ENCODE results near the gene TRAF6.

Gene TRAF6

GRCh38 chr11:36460220-36460619 is 49.9 kb downstream of the TRAF6 start:
- no peak overlapping the region for H3K9ac ChIP-seq (ENCODE audit: low read depth, low read length, poor library complexity)
- no peak overlapping the region for H3K14ac ChIP-seq (ENCODE audit: low read length)
- no peak overlapping the region for H3K4me3 ChIP-seq (ENCODE audit: low read length in 2 of 2)
- peaks cover 7 to 85% of the 10 kb centered on the region in 2 donors for H3K36me3 ChIP-seq (replicated peaks in 1 of 2; ENCODE audit: control insufficient read depth in 2 of 2, insufficient read depth in 2 of 2, low read length in 2 of 2)
- no peaks in the 10 kb centered on the region for H3K27me3 ChIP-seq (ENCODE audit: control insufficient read depth in 3 of 3, insufficient read depth in 3 of 3, low read depth in 1 of 3, low read length in 3 of 3)
- H2BK5ac ChIP-seq (ENCODE audit: low read length) = no peak overlapping the region
- H3K18ac ChIP-seq (ENCODE audit: low read length) = no peak overlapping the region
- H2BK120ac ChIP-seq (ENCODE audit: low read depth, low read length) = no peak overlapping the region
- peak overlapping the region; percentile 11 for H4K91ac ChIP-seq (ENCODE audit: low read depth, low read length, poor library complexity)
- DNase-seq (ENCODE audit: low spot score) = no peak
- H4K8ac ChIP-seq (ENCODE audit: low read depth, low read length) = no peak overlapping the region
- WGBS, 2 donors (ENCODE audit: extremely low coverage in 2 of 2, insufficient read length in 2 of 2, insufficient replicate concordance in 1 of 2) = no CpG with 5 or more reads among the region's 10 CpGs
- H3K27ac ChIP-seq (replicated peaks; ENCODE audit: low read length) = no peak overlapping the region
- H3K23ac ChIP-seq (ENCODE audit: low read depth, low read length, poor library complexity) = no peak overlapping the region
- no peak overlapping the region for H2AK5ac ChIP-seq (ENCODE audit: low read depth, low read length)
- H3K4me2 ChIP-seq (ENCODE audit: insufficient read depth, low read length, poor library complexity, severe bottlenecking) = no peak overlapping the region
- H3K4me1 ChIP-seq (ENCODE audit: control insufficient read depth in 2 of 2, insufficient read depth in 1 of 2, low read depth in 1 of 2, low read length in 2 of 2) = peaks cover 13 to 21% of the 10 kb centered on the region in 2 donors
- no peaks in the 10 kb centered on the region for H3K79me1 ChIP-seq (ENCODE audit: low read depth, low read length)
- peak overlapping the region; percentile 12 for H2BK15ac ChIP-seq (ENCODE audit: low read length)
- H2AFZ ChIP-seq (ENCODE audit: low read length) = no peak overlapping the region
- no peaks in the 10 kb centered on the region for H3K9me3 ChIP-seq (replicated peaks in 1 of 2; ENCODE audit: control insufficient read depth in 2 of 2, insufficient read depth in 1 of 2, low read depth in 1 of 2, low read length in 2 of 2)
- H2BK12ac ChIP-seq (ENCODE audit: low read length) = no peak overlapping the region
- H3K4ac ChIP-seq (ENCODE audit: low read length) = no peak overlapping the region

GRCh38 chr11:36459046-36459445 is 51.0 kb downstream of the TRAF6 start:
- no peak overlapping the region for H3K23ac ChIP-seq (ENCODE audit: low read depth, low read length, poor library complexity)
- H4K8ac ChIP-seq (ENCODE audit: low read depth, low read length) = no peak overlapping the region
- no peak overlapping the region for H3K27ac ChIP-seq (replicated peaks; ENCODE audit: low read length)
- H3K14ac ChIP-seq (ENCODE audit: low read length) = no peak overlapping the region
- H3K79me1 ChIP-seq (ENCODE audit: low read depth, low read length) = no peaks in the 10 kb centered on the region
- H2BK12ac ChIP-seq (ENCODE audit: low read length) = no peak overlapping the region
- H2BK120ac ChIP-seq (ENCODE audit: low read depth, low read length) = no peak overlapping the region
- H3K9ac ChIP-seq (ENCODE audit: low read depth, low read length, poor library complexity) = no peak overlapping the region
- no peak overlapping the region for H3K4me3 ChIP-seq (ENCODE audit: low read length in 2 of 2)
- no peaks in the 10 kb centered on the region for H3K27me3 ChIP-seq (ENCODE audit: control insufficient read depth in 3 of 3, insufficient read depth in 3 of 3, low read depth in 1 of 3, low read length in 3 of 3)
- H2BK15ac ChIP-seq (ENCODE audit: low read length) = no peak overlapping the region
- no CpG with 5 or more reads among the region's 7 CpGs for WGBS, 2 donors (ENCODE audit: extremely low coverage in 2 of 2, insufficient read length in 2 of 2, insufficient replicate concordance in 1 of 2)
- H2BK5ac ChIP-seq (ENCODE audit: low read length) = no peak overlapping the region
- H3K4me1 ChIP-seq (ENCODE audit: control insufficient read depth in 2 of 2, insufficient read depth in 1 of 2, low read depth in 1 of 2, low read length in 2 of 2) = peaks cover 22 to 28% of the 10 kb centered on the region in 2 donors
- H2AFZ ChIP-seq (ENCODE audit: low read length) = no peak overlapping the region
- H3K4ac ChIP-seq (ENCODE audit: low read length) = no peak overlapping the region
- H3K4me2 ChIP-seq (ENCODE audit: insufficient read depth, low read length, poor library complexity, severe bottlenecking) = no peak overlapping the region
- H3K18ac ChIP-seq (ENCODE audit: low read length) = peak overlapping the region; percentile 3
- H3K36me3 ChIP-seq (replicated peaks in 1 of 2; ENCODE audit: control insufficient read depth in 2 of 2, insufficient read depth in 2 of 2, low read length in 2 of 2) = peaks cover 7 to 74% of the 10 kb centered on the region in 2 donors
- DNase-seq (ENCODE audit: low spot score) = no peak
- H3K9me3 ChIP-seq (replicated peaks in 1 of 2; ENCODE audit: control insufficient read depth in 2 of 2, insufficient read depth in 1 of 2, low read depth in 1 of 2, low read length in 2 of 2) = no peaks in the 10 kb centered on the region
- no peak overlapping the region for H4K91ac ChIP-seq (ENCODE audit: low read depth, low read length, poor library complexity)
- no peak overlapping the region for H2AK5ac ChIP-seq (ENCODE audit: low read depth, low read length)

DNA sequence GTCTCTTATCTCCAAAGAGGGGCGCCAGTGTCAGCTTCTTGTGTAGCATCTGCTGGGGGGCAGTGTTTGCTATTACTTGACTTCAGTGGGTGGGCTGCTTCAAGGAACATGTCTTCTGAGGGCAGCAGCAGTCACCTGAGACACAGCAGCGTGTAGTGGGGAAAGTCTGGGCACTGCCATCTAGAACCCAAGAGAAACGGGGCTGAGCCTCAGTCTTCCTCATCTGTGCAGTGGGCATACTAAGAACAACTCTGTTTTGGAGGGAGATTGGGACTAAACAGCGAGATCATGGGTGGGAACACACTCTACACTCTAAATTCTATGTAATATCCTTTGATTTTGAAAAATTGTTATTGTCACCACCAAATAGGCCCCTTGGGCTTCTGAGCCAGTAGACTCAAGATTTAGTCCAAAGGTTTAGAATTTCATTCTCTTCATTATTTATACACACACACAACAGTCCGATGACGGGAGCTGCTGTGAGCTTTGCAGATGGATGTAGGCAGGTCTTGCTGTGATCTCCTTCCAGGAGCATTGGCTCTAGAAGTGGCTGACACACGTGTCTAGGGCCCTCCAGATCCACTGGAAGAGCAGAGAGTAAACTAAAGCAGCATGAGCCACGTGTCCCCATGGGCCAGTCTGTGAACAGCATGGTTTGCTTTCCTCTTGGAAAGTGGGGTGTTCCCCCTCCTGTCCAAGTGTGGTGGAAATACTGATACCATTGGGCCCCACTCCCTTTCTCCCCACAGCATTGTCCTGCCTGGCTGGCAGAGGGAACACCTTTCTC is 51.8 kb downstream of the TRAF6 start:
- Histone ChIP-seq H2BK5ac (ENCODE audit: low read length) (no peak overlapping the region), H2AK5ac (ENCODE audit: low read depth, low read length) (peak overlapping the region; percentile 43), H2BK120ac (ENCODE audit: low read depth, low read length) (no peak overlapping the region), H3K23ac (ENCODE audit: low read depth, low read length, poor library complexity) (no peak overlapping the region), H2BK12ac (ENCODE audit: low read length) (no peak overlapping the region), H3K4ac (ENCODE audit: low read length) (no peak overlapping the region), H3K27me3 (ENCODE audit: control insufficient read depth in 3 of 3, insufficient read depth in 3 of 3, low read depth in 1 of 3, low read length in 3 of 3) (no peaks in the 10 kb centered on the region), H4K8ac (ENCODE audit: low read depth, low read length) (peak overlapping the region; percentile 29), H4K91ac (ENCODE audit: low read depth, low read length, poor library complexity) (no peak overlapping the region), H3K9me3 (replicated peaks in 1 of 2; ENCODE audit: control insufficient read depth in 2 of 2, insufficient read depth in 1 of 2, low read depth in 1 of 2, low read length in 2 of 2) (no peaks in the 10 kb centered on the region), H3K9ac (ENCODE audit: low read depth, low read length, poor library complexity) (no peak overlapping the region), H2BK15ac (ENCODE audit: low read length) (peak overlapping the region; percentile 12), H3K18ac (ENCODE audit: low read length) (peak overlapping the region; percentile 24), H2AFZ (ENCODE audit: low read length) (no peak overlapping the region), H3K36me3 (replicated peaks in 1 of 2; ENCODE audit: control insufficient read depth in 2 of 2, insufficient read depth in 2 of 2, low read length in 2 of 2) (peaks cover 7 to 74% of the 10 kb centered on the region in 2 donors), H3K4me3 (ENCODE audit: low read length in 2 of 2) (no peak overlapping the region), H3K79me1 (ENCODE audit: low read depth, low read length) (no peaks in the 10 kb centered on the region), H3K14ac (ENCODE audit: low read length) (no peak overlapping the region), H3K4me2 (ENCODE audit: insufficient read depth, low read length, poor library complexity, severe bottlenecking) (no peak overlapping the region), H3K4me1 (ENCODE audit: control insufficient read depth in 2 of 2, insufficient read depth in 1 of 2, low read depth in 1 of 2, low read length in 2 of 2) (peaks cover 29 to 34% of the 10 kb centered on the region in 2 donors), H3K27ac (replicated peaks; ENCODE audit: low read length) (no peak overlapping the region)
- DNase-seq (ENCODE audit: low spot score) = no peak
- WGBS, 2 donors (ENCODE audit: extremely low coverage in 2 of 2, insufficient read length in 2 of 2, insufficient replicate concordance in 1 of 2) = no CpG with 5 or more reads among the region's 8 CpGs

DNA sequence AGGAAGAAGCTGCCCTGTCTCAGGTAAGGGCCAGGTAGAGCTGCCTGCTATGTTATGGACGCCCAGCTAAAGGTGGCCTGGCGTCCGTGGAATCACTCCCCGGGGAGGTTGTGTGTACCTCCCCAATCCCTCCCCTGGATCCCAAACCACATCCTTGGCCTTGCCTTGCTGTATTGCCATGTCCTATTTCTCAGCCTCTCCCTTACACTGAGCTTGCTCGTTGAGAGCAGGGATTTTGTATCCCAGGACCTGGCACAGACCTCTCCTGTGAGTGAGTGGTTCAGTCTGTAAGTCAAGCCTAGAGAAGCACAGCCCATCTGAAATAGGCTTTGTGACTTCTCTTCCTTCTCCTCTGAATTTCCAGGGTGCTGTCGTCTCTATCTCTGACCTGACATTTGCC is 53.9 kb downstream of the TRAF6 start:
- no peak for DNase-seq (ENCODE audit: low spot score)
- H3K36me3 ChIP-seq (replicated peaks in 1 of 2; ENCODE audit: control insufficient read depth in 2 of 2, insufficient read depth in 2 of 2, low read length in 2 of 2) = peaks cover 6 to 77% of the 10 kb centered on the region in 2 donors
- H2BK120ac ChIP-seq (ENCODE audit: low read depth, low read length) = peak overlapping the region; percentile 19

More for the DNA sequence above, 53.9 kb downstream of the TRAF6 start:
- Histone ChIP-seq H2AK5ac (ENCODE audit: low read depth, low read length) (peak overlapping the region; percentile 73), H3K14ac (ENCODE audit: low read length) (no peak overlapping the region), H4K91ac (ENCODE audit: low read depth, low read length, poor library complexity) (peak overlapping the region; percentile 92), H3K4me1 (ENCODE audit: control insufficient read depth in 2 of 2, insufficient read depth in 1 of 2, low read depth in 1 of 2, low read length in 2 of 2) (peaks cover 32 to 38% of the 10 kb centered on the region in 2 donors), H3K27ac (replicated peaks; ENCODE audit: low read length) (peak overlapping the region; percentile 94), H2BK12ac (ENCODE audit: low read length) (peak overlapping the region; percentile 96), H2BK15ac (ENCODE audit: low read length) (peak overlapping the region; percentile 8), H3K18ac (ENCODE audit: low read length) (peak overlapping the region; percentile 95), H3K79me1 (ENCODE audit: low read depth, low read length) (no peaks in the 10 kb centered on the region), H3K9ac (ENCODE audit: low read depth, low read length, poor library complexity) (no peak overlapping the region), H3K4ac (ENCODE audit: low read length) (no peak overlapping the region), H3K4me3 (ENCODE audit: low read length in 2 of 2) (no peak overlapping the region), H3K4me2 (ENCODE audit: insufficient read depth, low read length, poor library complexity, severe bottlenecking) (no peak overlapping the region), H3K9me3 (replicated peaks in 1 of 2; ENCODE audit: control insufficient read depth in 2 of 2, insufficient read depth in 1 of 2, low read depth in 1 of 2, low read length in 2 of 2) (no peaks in the 10 kb centered on the region), H2AFZ (ENCODE audit: low read length) (no peak overlapping the region), H3K27me3 (ENCODE audit: control insufficient read depth in 3 of 3, insufficient read depth in 3 of 3, low read depth in 1 of 3, low read length in 3 of 3) (no peaks in the 10 kb centered on the region), H2BK5ac (ENCODE audit: low read length) (peak overlapping the region; percentile 56), H4K8ac (ENCODE audit: low read depth, low read length) (no peak overlapping the region), H3K23ac (ENCODE audit: low read depth, low read length, poor library complexity) (no peak overlapping the region)
- WGBS, 2 donors (ENCODE audit: extremely low coverage in 2 of 2, insufficient read length in 2 of 2, insufficient replicate concordance in 1 of 2) = no CpG with 5 or more reads among the region's 6 CpGs

Measured in neuronal stem cell (in vitro differentiated cells).